GM10266 (cell line): ENCODE data around the gene GPC3.

ENCODE experiments used
- DNase-seq: peaks from one replicate; pipeline ENCODE4 v3.0.0; 2012; ENCODE audit errors: extremely low spot score
- CTCF ChIP-seq: IDR thresholded peaks from 2 replicates; pipeline ENCODE4 v1.5.1; 2012; ENCODE audit warnings: mild to moderate bottlenecking, low read depth; ENCODE audit not compliant: control insufficient read depth, insufficient read depth; ENCODE audit errors: missing control alignments

Gene GPC3

GRCh38 chrX:133669214-133669613 lies 316.2 kb downstream of the GPC3 start:
- no peak for DNase-seq
- no peak for TF ChIP-seq CTCF

GRCh38 chrX:133668225-133668931 lies 317.0 kb downstream of the GPC3 start:
- TF ChIP-seq CTCF: no peak
- DNase-seq: no peak

GRCh38 chrX:133666256-133666655 lies 319.1 kb downstream of the GPC3 start:
- DNase-seq: no peak
- TF ChIP-seq CTCF: no peak

- no peak for DNase-seq
These were observed 323.2 kb downstream of the GPC3 start for GRCh38 chrX:133661962-133662839.

GRCh38 chrX:133660281-133660680 lies 325.1 kb downstream of the GPC3 start:
- TF ChIP-seq CTCF: no peak
- DNase-seq: no peak

More at GRCh38 chrX:133661962-133662839, 323.2 kb downstream of the GPC3 start:
- TF ChIP-seq CTCF: no peak

- DNase-seq: no peak
- no peak for TF ChIP-seq CTCF
These were observed 327.0 kb downstream of the GPC3 start for GRCh38 chrX:133658293-133658911.
